GM13976 (cell line): ENCODE data around the gene DHRS3.

Experiments
- DNase-seq: peaks from one replicate; pipeline ENCODE4 v3.0.0; 2012; ENCODE audit warnings: low spot score
- in situ Hi-C: fragments of 300-500 bp; cut with MboI; formaldehyde crosslinking; loops from one replicate; pipeline ENCODE4 v1.12.0; 2022; ENCODE audit warnings: low sequenced_read_pairs, mixed read lengths, inconsistent platforms; ENCODE audit not compliant: unreplicated experiment
- TF ChIP-seq, protein P1 (sequence below): IDR thresholded peaks from 2 replicates; pipeline ENCODE4 v1.5.1; 2012; ENCODE audit warnings: borderline replicate concordance, mild to moderate bottlenecking; ENCODE audit not compliant: insufficient read depth; ENCODE audit errors: extremely low read depth, missing control alignments, control extremely low read depth

The DHRS3 gene

DNA sequence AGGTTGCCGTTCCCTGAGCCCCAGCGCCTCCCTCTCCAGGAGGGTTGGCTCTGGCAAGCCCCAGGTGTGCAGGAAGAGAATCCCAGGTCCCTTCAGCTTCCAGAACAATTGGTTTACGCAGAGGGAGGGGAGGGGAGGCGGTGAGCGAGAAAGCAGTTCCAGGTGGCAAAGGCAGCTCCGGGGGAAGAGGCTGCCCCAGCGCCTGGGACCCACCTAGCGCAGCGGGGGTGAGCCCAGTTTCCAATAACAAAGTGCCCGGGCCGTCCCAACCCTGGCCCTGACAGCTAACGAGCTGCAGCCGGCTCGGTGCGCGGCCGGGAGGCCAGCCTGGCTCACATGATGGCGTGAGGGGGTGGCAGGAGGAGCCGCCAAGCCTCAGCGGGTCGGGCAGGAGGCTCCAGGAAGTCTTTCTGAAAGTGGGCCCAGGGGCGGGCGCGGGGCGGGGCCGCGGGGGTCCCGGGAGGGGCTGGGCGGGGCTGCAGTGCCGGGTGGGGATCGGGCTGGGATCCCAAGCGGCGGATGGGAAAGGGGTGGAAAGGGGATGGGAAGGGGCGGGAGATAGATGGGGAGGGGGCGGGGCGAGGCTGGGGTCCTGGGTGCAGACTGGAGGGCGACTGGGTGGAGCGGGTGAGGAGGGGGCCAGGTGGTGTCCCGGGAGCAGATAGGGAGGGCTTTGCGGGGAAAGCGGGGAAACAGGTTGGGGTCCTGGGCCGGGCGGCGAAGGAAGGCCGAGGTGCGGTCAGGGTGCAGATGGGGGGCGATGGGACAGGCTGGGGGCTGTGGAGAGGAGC lies 22.8 kb downstream of the DHRS3 start:
- in situ Hi-C loops, result no loop called here
- DNase-seq, result no peak
- TF ChIP-seq, protein P1, sequence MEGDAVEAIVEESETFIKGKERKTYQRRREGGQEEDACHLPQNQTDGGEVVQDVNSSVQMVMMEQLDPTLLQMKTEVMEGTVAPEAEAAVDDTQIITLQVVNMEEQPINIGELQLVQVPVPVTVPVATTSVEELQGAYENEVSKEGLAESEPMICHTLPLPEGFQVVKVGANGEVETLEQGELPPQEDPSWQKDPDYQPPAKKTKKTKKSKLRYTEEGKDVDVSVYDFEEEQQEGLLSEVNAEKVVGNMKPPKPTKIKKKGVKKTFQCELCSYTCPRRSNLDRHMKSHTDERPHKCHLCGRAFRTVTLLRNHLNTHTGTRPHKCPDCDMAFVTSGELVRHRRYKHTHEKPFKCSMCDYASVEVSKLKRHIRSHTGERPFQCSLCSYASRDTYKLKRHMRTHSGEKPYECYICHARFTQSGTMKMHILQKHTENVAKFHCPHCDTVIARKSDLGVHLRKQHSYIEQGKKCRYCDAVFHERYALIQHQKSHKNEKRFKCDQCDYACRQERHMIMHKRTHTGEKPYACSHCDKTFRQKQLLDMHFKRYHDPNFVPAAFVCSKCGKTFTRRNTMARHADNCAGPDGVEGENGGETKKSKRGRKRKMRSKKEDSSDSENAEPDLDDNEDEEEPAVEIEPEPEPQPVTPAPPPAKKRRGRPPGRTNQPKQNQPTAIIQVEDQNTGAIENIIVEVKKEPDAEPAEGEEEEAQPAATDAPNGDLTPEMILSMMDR, result no peak

DNA sequence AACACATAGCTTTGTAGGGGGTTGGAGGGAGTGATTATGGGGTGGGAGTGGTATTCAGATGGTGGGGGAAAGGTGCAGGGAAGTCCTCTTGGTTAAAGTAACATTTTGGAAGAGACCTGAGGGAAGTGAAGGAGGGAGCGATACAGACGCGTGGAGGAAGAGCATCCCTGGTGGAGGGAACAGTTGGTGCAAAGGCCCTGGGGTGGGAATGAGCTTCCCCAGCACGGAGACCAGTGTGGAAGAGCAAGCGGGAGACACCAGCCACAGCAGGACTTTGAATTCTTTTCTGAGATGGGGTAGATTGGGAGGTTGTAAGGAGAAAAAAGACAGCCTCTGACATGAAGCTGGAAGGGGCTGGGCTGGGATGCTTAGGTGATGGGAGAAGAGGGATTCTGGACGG lies 23.5 kb downstream of the DHRS3 start:
- DNase-seq, result no peak
- in situ Hi-C loops, result no loop called here
- TF ChIP-seq, protein P1, result no peak

DNA sequence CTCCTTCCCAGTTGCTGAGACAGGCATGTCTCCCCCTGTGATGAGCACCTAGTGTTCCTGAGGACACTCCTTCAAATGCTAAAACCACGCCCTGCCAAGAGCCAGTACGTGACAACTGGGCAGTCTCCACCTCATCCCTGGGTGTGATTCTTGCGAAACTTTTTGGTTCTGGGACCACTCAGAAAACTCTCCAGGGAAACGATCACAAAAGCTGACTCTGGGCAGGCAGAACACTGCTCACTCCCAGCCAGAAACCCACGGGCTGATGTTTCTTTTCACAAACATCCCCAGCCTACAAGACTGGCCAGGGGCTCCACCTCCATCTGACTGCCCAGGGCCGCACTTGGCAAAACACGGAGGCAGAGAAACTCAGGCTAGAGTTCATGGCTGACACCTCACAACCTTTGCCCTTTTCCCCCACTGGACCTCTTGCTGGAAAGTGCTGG lies 24.4 kb downstream of the DHRS3 start:
- DNase-seq, result no peak
- TF ChIP-seq, protein P1, result no peak
- in situ Hi-C loops, result no loop called here

DNA sequence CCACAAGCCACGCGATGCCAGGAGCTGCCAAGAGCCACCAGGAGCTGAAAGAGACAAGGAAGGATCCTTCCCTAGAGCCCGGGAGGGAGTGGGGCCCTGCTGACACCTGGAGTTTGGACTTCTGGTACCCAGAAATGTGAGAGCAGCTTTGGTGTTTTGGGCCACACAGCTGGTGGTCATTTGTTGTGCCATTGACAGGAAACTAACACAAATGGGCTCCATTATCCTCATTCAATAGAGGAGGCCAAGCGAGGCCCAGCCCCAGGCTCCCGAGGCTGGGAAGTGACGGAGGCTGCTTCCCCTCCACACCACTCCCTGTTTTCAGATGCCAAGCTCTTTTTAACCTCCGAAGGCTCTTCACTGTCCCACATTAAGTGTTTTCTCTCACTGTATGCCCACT lies 25.5 kb downstream of the DHRS3 start:
- TF ChIP-seq, protein P1, result no peak
- in situ Hi-C loops, result no loop called here
- no peak for DNase-seq

DNA sequence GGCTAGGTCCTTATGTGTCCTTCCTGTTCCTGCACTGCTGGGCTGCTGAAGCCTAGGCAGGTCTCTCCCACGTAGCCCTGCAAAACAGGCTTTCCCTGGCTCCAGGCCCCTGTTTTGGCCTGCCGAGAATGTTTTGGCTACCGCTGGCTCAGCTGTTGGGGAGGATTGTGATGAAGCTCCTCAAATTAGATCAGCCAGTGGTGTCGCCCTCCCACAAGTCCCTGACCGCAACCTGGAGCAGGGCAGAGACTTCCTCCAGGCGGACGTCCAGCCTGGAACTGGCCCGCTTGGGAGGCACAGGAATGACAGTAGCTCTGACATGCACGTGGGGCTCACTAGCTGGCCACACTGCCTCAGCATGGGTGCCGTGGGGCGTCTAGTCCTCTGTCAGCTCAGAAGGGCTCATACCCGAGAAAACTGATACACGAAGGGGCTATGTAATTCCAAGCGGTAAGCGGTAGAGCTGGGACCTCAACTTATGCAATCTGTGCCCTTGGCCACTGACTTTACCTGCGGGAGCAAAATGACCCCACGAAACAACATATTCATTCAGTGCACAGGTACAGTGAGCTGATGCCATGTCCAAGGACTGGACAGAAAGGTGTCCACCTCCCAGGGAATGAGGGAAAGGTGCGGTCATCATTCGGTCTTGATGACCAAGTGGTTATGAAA lies 26.6 kb downstream of the DHRS3 start:
- no peak for DNase-seq
- in situ Hi-C loops, result no loop called here
- TF ChIP-seq, protein P1, result no peak

DNA sequence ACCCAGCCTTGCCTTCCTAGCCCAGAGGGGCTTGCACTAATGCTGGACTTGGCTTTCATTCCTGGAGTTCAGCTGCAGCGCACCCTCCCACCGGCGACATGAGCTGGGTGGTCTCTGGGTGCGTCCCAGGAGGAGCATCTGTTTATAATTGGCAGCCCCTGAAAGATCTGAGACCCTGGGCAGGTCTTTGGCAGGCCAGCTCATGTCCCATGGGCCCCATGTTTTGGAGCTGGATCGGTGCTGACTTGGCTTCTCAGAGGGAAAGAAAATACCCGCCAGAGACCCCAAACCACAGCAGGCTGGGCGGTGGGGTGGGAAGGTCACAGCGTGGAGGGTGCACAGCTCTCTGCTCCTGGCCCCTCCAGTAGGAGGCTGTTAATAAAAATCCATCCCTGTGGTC lies 29.3 kb downstream of the DHRS3 start:
- TF ChIP-seq, protein P1, result no peak
- in situ Hi-C loops, result no loop called here

More for the DNA sequence above, 29.3 kb downstream of the DHRS3 start:
- no peak for DNase-seq
